NCI-H748 treated with DMSO at 0.1 percent for 48 hours (cell line): ENCODE results near the gene IMPA2.
"Not testable (repeated sequence)": the region's sequence is repeated elsewhere in the genome, so short reads cannot be mapped to it uniquely, and the experiment has no call there.

Experiments
- DNase-seq: peaks from one replicate; lab custom pipeline; 2025; lab: John Stamatoyannopoulos, UW

Gene IMPA2

GRCh38 chr18:12049978-12050811, 68.9 kb downstream of the IMPA2 start:
- no peak for DNase-seq

DNA sequence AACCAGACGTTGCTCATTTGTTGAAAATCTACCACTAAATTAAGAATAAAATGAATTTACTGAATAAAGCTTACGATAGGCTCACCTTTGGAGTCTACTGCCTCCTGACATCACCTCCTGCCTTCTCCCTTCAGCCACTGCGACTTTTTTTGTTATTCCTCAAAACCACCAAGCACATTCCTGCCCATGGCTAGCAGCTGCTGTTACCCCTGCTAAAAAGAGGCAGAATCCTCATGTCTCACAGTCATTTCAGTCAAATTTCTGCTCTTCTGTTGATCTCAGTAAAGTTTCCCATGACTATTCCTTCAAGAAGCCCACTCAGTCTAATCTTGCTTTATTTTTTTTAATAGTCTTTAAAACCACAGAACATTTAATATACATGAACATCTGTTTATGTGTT, 71.6 kb downstream of the IMPA2 start:
- DNase-seq = no peak

DNA sequence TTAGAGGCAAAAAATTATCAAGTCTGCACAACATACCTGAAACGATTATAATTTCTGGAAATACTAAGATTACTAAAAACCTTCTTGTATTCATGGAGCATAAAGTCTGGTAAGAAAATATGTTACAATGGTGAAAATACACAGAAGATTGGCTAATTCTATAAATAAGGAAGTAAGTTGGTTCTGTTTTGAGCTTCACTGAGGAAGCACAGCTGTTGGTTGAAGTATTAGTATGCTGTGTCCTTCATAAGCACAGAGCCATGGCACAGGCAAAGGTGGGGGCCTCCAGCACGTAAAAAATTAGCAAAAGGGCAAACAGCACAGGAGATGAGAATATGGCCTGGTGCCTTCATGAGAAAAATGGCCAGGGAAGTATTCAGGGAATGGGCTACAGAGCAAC, 72.0 kb downstream of the IMPA2 start:
- no peak for DNase-seq

DNA sequence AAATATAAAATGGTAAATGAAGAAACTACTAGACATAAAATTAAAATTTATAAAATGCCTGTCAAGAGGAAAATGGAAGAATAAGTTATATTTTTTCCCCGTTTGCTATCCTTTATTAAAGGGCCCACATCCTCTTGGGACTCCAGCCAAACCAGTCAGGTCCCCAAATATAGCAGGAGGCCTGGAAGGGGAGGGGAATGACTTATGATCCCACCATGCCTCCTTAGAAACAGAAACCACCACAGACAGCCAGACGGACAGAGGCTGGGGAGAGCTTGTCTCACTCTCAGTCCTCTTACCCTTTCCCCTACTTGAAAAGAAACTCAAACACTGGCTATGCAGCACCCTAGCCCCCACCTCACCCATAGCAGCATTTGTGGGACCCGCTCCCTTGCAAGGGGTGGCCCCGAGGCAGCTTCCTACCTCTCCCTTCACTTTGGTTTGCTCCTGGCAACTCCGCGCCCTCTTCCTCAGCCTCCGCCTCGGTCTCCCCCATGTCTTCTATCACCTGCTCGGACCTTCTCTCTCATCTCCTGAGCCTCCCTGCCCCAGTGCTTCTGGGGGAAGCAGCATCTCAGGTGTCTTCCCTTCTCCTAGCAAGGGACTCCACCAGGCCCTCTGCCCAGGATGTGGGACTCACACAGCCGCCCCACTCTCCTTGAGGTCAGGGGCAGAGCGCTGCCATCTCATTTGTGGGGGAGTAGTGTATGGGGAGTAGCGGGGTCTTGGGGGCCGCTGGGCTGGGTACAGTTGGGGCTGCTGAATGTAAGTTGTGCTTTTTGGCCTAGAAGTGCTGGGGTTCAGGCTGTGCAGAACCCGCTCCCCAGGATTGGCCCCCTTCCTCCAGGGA, 75.0 kb downstream of the IMPA2 start:
- no peak for DNase-seq

DNA sequence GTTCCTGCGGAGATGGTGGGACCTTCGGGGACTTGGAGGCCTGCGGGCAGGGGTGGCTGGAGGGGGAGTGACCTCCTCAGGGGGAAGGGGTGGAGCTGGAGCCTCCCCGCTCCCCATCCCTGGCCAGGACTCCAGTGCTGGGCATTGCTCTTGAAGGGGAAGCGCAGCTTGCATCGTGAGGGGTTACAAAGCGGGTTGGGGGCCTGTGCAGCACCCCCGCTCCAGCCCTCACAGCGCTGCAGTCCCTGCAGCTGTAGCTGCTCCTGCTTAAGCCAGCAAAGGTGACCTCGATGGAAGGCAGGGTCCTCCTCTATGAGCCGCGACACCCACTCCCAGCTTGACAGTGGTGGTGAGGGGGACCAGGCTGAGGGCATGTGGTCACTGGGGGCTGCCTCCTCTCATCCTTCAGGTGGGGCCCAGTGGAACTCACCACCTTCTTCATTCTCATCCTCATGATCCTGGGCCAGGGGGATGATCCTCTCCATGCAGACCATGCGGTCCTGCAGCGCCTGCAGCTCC, 75.6 kb downstream of the IMPA2 start:
- DNase-seq = no peak

- DNase-seq = no peak
Observed at GRCh38 chr18:12057419-12058039, 76.2 kb downstream of the IMPA2 start.

DNA sequence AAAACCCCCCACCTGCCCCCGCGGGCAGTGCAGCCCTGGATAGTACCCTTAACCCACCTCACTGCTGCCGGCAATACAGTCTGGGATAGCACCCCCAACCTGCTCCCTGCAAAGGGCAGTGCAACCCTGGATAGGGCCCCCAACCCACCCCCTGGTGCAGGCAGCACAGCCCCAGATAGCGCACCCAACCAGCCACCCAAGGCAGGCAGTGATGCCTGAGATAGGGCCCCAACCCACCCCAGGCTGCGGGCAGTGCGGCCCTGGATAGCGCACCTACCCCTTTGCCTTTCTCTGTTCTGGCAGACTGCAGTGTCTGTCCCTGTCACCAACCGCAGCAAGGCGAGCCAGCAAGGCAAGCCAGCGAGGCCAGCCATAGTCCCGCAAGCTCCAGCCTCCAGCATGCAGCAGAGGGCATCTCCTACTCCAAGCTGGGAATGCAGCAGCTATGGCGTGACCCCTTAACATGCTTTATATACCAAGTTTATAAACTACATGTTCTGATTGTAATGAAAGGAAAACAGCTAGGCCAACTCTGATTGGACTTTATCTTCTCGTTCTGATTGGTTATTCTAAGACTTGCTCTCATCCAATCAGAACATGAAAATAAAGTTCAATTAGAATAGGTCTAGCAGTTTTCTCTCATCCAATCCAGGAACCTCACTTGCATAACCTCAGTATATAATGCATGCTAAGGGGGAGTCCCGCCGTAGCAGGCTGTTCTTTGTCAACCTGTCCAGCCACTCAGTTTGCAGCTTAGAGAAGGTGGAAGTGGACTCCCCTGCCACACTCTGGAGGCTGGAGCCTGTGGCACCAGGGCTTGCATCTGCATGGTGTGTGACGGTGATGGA, 78.3 kb downstream of the IMPA2 start:
- DNase-seq = no peak

DNA sequence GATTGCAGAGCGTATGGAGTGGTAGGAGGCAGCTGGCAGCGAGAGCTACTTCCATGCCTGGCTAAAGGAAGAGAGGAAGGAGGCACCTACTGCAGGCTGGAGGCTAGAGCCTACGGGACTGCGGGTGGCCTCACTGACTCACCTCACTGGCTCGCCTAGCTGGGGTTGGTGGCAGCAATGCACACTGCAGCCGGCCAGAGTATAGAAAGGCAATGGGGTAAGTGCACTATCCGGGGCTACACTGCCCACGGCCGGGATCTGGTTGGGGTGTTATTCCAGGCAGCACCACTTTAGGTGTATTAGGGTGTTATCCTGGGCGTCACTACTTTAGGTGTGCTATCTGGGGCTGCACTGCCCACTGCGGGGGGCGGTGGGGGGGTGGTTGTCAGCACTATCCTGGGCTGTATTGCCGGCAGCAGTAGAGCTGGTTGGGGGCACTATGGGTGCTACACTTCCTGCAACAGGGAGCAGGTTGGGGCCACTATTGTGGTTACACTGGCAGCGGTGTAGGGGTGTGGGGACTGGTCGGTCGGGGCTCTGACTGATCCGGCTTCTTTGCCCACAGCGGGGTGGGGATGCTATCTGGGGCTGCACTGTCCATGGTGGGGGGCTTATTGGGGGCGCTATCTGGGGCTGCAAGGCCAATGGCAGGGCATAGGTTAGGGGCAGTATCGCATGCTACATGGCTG, 79.0 kb downstream of the IMPA2 start:
- DNase-seq = no peak

- DNase-seq = no peak
Observed at GRCh38 chr18:12061685-12062084, 80.4 kb downstream of the IMPA2 start.

DNA sequence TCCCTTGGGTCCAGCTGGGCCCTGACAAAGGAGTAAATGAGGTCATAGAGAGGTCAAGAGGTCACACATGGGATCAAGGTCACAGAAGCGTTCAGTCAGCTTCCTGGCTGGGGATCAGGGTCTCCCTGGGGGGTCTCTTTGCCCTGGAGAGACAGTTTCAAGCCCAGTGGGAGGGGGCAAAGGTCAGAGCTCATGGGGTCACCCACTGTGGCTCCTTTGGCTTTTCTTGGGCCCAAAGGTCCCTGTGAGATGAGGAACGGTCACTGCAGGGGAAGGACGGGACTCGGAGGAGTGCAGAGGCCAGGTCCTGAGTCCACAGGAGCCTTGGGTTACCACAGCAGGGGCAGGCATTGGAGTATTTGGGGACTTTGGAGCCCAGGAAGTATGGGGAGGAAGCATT, 81.7 kb downstream of the IMPA2 start:
- no peak for DNase-seq

- no peak for DNase-seq
Observed at GRCh38 chr18:12064086-12064763, 82.9 kb downstream of the IMPA2 start.

GRCh38 chr18:12065397-12065796, 84.1 kb downstream of the IMPA2 start:
- DNase-seq = no peak

DNA sequence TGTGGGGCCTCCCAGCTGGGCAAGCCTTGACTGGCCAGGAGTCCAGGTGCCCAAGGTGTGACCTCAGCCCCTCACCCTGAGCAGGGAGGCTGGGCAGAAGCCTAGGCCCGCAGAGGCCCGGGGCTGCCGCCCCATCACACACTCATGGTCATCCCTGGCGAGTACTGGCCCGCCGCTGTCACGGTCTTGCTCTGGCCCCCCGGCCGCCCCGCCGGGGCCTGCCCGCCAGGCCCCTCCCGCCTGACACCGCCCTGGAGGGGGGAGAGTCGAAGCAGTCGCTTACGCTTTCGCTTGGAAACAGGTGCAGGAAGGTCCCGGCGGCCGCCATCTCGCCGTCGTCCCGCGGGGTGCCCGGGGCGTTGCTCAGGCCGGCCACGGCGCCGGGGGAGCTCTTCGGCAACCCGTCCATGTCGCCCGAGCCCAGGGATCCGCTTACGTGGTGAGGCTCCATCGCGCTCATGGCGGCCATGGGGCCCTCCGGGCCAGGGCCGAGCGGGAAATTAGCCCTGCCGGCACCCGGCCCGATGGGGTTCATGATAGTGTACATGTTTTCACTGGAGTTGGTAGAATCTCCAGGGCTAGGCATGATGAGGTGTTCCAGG, 85.7 kb downstream of the IMPA2 start:
- DNase-seq = no peak

DNA sequence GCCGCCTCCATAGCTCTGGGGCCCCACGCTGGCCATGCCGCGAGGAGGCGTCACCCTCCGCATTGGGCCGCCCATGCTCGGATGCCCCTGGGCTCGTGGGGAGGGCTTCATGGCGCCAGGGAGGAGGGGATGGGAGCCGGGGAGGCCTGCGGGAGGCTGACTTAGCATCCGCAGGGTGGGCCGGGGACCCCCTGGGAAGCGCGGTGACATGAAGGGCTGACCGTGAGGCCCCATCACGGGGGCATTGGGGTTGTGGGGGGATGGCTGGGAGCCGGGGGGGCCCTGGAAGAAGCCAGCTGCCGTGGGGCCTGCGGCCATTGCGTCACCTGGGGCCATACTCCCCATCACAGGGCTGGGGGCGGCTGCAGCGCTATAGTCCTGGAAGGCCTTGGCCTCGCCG, 86.4 kb downstream of the IMPA2 start:
- DNase-seq = no peak

- not testable (repeated sequence) for DNase-seq
Observed at GRCh38 chr18:12068316-12068949, 87.1 kb downstream of the IMPA2 start.

DNA sequence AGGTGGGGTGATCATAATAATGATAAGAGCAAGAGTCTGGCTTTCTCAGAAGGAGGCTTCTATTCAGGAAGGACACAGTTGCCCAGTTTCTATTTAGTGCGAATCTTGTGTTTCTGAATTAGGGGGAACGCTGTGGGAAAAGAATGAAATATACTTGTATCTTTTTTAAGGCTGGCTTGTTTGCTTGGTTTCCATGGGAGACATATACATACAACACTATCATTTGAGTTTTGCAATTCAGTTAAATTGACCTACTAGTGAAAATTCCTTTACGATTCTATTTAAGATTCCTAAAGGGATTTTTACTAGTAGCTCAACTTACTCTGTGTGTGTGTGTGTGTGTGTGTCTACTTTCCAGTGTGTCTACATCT, 87.6 kb downstream of the IMPA2 start:
- no peak for DNase-seq

- not testable (repeated sequence) for DNase-seq
Observed at GRCh38 chr18:12071066-12071465, 89.8 kb downstream of the IMPA2 start.

DNA sequence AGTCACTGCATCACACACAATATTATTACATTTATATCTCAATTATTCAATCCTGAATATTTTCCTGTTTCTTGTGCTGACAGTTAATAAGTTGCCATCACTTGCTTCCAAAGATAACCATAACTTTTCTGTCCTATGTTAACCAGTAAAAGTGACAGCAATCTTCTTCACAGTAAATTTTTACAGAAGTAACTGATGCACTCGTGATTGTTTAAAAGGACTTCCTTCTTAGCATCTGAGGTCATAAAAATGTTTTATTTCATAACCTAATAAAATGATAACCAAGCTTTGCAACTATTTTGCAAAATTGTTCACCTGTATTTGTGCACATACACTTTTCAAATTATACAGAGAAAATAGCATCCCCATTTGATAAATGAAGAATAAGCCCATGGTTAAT, 91.7 kb downstream of the IMPA2 start:
- DNase-seq = no peak

GRCh38 chr18:12074736-12075135, 93.4 kb downstream of the IMPA2 start:
- no peak for DNase-seq
